Stimulated activated CD8-positive, alpha-beta memory T cell treated with anti-CD3 and anti-CD28 coated beads, Interleukin-4, amount 100 ng/mL, for 24 hours (primary cell): Measurements from ENCODE around the gene PIK3CD.
"Not testable (repeated sequence)": the region's sequence is repeated elsewhere in the genome, so short reads cannot be mapped to it uniquely, and the experiment has no call there.

Source experiments
- DNase-seq: peaks from one replicate; pipeline ENCODE4 v3.0.0-alpha.2; 2020; ENCODE audit warnings: low read depth

The PIK3CD gene

GRCh38 chr1:9736241-9736640 lies 84.7 kb downstream of the PIK3CD start:
- no peak for DNase-seq

GRCh38 chr1:9737057-9737456 lies 85.5 kb downstream of the PIK3CD start:
- DNase-seq, result no peak

- no peak for DNase-seq
These were observed 86.1 kb downstream of the PIK3CD start for GRCh38 chr1:9737671-9738070.

- DNase-seq, result no peak
These were observed 92.7 kb downstream of the PIK3CD start for GRCh38 chr1:9744106-9744799.

GRCh38 chr1:9746211-9746610 lies 94.7 kb downstream of the PIK3CD start:
- DNase-seq, result no peak

GRCh38 chr1:9746651-9747050 lies 95.1 kb downstream of the PIK3CD start:
- DNase-seq, result no peak

GRCh38 chr1:9748391-9748790 lies 96.9 kb downstream of the PIK3CD start:
- DNase-seq, result not testable (repeated sequence)

GRCh38 chr1:9749361-9749760 lies 97.8 kb downstream of the PIK3CD start:
- DNase-seq, result no peak

- no peak for DNase-seq
These were observed 100.4 kb downstream of the PIK3CD start for GRCh38 chr1:9751971-9752370.

GRCh38 chr1:9753121-9753531 lies 101.6 kb downstream of the PIK3CD start:
- DNase-seq, result no peak

- no peak for DNase-seq
These were observed 104.0 kb downstream of the PIK3CD start for GRCh38 chr1:9755441-9755995.

- DNase-seq, result no peak
These were observed 107.1 kb downstream of the PIK3CD start for GRCh38 chr1:9758559-9759121.

GRCh38 chr1:9759939-9760338 lies 108.4 kb downstream of the PIK3CD start:
- DNase-seq, result no peak

GRCh38 chr1:9760824-9761223 lies 109.3 kb downstream of the PIK3CD start:
- DNase-seq, result no peak

- DNase-seq, result no peak
These were observed 110.3 kb downstream of the PIK3CD start for GRCh38 chr1:9761855-9762254.

- not testable (repeated sequence) for DNase-seq
These were observed 110.9 kb downstream of the PIK3CD start for GRCh38 chr1:9762446-9762845.

- no peak for DNase-seq
These were observed 112.4 kb downstream of the PIK3CD start for GRCh38 chr1:9763914-9764313.

- no peak for DNase-seq
These were observed 113.0 kb downstream of the PIK3CD start for GRCh38 chr1:9764550-9764949.

- DNase-seq, result no peak
These were observed 115.4 kb downstream of the PIK3CD start for GRCh38 chr1:9766759-9767442.

GRCh38 chr1:9767964-9768668 lies 116.6 kb downstream of the PIK3CD start:
- no peak for DNase-seq

- DNase-seq, result no peak
These were observed 117.5 kb downstream of the PIK3CD start for GRCh38 chr1:9768983-9769382.

- no peak for DNase-seq
These were observed 118.8 kb downstream of the PIK3CD start for GRCh38 chr1:9770298-9770697.
